DND-41 (cell line): ENCODE results near the gene TNFRSF19.

Experiments used
- CTCF ChIP-seq: IDR thresholded peaks from 2 replicates; pipeline ENCODE4 v1.5.1; 2012; ENCODE audit warnings: borderline replicate concordance, low read length, moderate library complexity, mild to moderate bottlenecking; ENCODE audit not compliant: poor library complexity, severe bottlenecking; ENCODE audit errors: extremely low read depth
- EZH2 ChIP-seq: IDR thresholded peaks from 3 replicates; pipeline ENCODE4 v1.6.1; 2012; ENCODE audit warnings: borderline replicate concordance, low read depth, mild to moderate bottlenecking, moderate library complexity, low read length, inconsistent platforms; ENCODE audit not compliant: severe bottlenecking

DNA sequence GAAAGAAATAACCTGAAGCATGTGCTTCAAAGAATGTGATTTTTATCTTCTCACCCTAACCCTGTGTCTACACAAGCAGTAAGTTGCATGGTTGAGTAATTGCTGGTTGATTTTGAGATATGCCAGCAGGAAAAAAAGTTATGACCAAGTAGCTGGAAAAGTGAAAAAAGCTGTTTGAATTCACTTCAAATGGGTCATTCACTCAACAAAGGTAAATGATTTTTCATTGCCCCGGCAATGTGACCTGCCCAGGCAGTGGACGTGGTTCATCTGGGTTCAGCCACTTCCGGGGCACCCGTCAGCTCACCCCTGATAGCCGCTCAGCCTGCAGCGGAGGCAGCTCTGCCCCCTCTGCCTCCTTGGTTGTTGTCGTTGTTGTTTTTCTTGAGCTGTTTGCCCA is 18.5 kb downstream of the TNFRSF19 start:
- TF ChIP-seq CTCF (no peak), EZH2 (no peak)
